ENCODE measurements around the gene ARHGAP26.

The ARHGAP26 gene

DNA sequence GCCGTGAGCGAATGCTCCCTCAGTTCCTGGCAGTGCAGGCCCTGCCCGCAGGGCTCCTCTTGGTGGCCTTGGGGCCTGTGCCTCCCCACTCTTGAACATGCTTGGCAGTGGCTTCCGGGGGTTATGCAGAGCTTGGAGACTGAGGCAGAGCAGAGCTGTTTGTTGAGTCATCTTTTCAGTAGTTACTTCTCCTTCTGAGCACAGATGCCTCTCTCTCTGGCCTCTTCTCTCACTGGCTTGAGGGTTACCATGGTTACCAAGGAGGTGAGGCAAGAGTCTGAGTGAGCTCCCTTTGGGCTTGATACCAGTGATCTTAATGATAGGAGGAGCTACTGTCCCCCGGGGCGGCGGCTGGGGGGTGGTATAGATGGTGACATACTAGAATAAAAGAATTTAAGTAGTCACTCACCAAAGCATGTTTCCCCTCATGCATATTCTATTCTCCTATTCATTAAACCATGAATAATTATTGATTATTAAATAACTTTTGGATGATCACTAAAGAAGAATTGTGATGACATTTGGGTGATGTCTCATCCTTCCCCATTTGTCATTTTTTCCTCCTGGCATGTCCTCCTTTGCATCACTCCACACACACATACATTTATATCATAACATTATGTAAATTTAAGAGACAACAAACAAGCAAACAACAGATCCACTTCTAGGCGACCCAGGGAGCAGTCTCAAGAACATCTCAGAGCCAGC is 111.1 kb downstream of the ARHGAP26 start:
- DNase-seq: no peak

GRCh38 chr5:142881784-142882126 is 111.6 kb downstream of the ARHGAP26 start:
- DNase-seq: no peak

GRCh38 chr5:142883025-142883424 is 112.8 kb downstream of the ARHGAP26 start:
- no peak for DNase-seq

GRCh38 chr5:142883438-142883837 is 113.3 kb downstream of the ARHGAP26 start:
- no peak for DNase-seq

DNA sequence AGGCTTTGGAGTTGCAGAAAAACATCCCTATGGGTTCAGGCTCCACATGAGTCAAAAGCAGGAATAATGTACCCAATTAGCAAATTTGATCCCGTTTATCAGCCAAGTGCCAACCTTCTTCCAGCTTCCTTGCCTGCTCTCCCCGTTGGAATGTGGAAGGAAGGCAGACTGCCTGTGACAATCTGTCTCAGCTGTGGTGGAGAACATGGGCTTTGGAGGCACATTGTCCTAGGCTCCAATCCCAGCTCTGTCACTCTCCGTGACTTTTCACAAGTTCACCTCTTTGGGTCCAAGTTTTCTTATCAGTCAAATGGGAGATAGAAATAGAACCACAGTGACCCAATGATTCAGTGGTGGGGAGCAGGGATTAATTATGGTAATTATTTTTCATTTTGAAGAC is 113.9 kb downstream of the ARHGAP26 start:
- DNase-seq: no peak

DNA sequence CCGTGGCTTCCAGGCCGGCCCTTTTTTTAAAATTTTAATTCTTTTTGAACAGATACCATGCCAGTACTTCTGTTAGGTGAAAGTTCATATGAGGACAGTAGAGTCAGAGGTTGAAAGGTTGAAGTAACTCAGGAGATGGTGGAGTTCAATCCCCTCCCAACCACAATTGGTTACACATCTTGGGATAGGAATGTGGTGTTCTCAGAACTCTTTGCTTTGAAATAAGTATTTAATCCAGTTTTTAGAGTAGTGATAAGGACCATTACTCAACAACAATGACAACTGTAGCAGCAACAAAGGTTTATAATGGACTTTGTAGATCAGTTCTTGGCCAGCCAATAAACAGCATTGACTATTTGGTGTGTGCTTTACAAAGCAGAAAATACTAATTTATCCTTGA is 116.0 kb downstream of the ARHGAP26 start:
- no peak for DNase-seq

DNA sequence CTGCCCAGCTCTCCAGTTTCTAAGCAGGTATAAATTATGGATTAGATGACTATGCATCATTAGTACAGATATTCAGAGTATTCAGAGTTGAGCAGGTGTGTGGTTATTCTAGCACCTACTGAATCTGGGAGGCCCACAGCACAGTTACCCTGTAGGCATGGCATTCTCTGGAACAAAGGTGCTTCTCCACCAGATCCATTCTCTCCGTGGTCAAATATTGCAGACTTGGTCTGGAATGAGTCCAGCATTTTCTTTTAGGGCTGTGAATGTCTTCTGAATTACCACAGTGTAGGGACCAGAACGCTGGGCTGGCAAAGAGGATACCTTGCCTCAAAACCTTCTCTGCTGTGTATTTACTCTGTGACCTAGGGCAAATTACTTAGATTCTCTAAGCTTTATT is 116.8 kb downstream of the ARHGAP26 start:
- DNase-seq: no peak

DNA sequence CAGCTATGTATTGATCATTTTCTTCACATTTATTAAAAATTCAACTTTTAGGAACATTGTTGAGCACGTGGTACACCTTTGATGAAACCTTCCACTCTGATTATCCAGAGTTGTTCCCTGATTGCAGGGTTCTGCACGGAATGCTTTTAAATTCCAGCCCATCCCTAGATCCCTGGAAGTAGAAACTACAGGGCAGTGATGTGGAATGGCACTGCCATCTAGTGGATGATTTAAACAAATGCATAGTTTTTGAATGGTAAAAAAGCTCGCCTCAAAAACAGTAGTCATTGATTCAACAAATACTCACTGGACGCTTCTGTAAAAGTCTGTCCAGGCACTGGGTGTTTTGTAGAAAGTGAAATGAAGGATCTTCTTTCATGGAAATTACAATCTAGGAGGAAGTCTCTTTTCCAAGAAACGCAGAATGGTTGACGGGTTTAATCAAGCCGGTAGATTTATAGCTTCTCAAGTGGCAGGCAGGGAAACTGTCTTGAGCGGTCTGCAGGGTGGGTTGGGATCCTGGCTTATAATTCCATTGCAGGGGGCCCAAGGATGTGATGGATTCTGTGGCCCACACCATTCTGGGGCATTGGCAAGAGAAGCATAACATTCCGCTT is 118.4 kb downstream of the ARHGAP26 start:
- DNase-seq: no peak

- no peak for DNase-seq
Observed at GRCh38 chr5:142892021-142892420, 121.8 kb downstream of the ARHGAP26 start.

DNA sequence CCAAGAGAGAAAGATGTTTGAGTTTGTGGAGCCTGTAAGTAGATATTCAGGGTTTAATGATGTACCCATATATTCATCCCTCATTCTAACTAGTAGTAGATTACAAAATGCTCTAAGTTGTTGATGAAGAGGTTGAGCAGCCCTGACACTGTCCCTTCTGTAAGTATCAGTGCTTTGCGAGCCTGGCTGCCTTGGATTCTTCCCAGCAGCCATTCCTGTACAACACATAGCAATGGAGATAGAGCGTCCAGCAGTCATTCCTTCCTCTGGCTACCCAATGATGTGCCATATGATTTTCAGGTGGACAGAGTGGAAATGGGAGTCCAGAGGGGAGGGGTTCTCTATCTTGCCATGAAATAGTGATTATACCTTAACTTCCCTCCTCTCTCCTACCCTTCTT is 124.1 kb downstream of the ARHGAP26 start:
- DNase-seq: no peak

DNA sequence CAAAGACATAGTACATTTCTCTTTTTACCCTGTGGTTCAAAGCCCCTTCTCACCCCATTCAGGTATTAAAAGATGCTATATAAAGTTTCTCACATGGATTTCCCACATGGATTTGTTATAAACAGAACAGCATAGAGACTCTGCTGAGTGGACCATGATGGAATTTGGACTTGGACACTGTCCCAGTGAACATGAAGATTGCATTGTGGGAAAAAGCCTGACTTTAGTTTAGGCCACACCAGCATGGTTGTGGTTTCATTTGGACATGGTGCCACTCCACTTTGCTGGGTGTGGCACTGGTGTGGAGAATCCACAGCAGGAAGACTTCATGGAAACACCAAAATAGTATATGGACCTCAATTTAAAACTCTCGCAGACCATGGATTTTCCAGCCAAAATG is 124.6 kb downstream of the ARHGAP26 start:
- DNase-seq: no peak

GRCh38 chr5:142896325-142897007 is 126.3 kb downstream of the ARHGAP26 start:
- DNase-seq: no peak

DNA sequence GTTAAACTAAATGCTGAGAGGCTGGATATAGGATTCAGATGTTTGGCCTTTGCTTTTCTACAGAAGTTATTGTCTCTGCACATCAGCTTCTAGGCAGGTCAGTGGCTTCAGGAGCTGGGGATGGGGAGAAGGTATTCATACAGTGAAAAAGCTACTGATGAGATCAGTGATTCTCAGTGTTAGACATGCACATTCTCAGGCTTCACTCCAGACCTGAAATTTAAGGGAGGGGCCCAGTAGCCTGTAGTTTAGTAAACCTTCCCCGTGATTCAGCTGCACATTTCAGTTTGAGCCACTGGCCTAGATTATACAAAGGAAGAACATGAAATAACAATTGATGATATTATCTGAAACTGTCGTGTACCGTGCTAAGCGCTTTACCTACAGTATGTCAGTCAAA is 127.2 kb downstream of the ARHGAP26 start:
- DNase-seq: no peak

DNA sequence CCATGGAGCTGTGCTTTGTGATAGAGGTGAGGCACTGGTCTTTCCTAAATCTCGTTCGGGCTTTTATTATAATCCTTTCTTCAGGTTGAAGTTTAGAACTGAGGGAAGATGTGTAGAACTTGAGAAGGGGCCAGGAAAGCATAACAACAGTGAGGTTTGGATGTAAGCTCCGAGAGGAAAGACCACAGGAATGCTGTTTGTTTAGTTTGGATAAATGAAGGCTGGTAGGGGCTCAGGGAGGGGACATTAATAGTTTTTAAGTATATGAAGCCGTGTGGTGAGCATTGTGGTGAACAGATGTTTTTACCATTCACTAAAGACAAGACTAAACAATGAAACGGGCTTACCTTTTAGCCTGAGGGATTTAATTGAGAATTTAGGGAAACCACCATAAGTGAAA is 130.8 kb downstream of the ARHGAP26 start:
- no peak for DNase-seq

DNA sequence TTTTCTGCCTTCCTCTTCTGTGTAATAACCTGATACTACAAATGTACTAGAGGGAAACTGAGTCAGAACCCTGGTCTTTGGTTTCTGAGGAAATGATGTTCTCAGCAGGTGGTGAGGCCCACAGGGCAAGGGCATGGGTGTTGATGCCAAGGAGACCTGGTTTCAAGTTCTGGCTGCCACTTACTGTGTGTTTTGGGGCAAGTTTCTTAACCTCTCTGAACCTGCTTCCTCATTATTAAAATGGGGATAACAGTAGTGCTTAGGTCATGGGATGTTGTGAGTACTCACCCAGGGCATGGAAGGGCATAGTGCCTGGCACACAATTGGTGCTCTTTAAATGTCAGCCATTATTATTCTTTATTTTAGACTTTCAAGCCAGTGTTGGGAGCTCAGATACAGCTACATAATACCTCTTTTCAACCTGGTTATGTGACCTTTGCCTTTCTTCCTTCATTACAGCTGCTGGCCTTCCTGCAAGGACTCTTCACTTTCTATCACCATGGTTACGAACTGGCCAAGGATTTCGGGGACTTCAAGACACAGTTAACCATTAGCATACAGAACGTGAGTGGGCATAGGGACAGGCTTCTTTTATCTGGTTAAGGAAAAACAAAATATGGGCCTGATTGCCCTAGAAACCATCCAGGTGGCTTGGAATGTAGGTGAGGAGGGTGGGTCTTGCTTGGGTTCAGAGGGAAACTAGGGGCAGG is 131.5 kb downstream of the ARHGAP26 start:
- DNase-seq: no peak

DNA sequence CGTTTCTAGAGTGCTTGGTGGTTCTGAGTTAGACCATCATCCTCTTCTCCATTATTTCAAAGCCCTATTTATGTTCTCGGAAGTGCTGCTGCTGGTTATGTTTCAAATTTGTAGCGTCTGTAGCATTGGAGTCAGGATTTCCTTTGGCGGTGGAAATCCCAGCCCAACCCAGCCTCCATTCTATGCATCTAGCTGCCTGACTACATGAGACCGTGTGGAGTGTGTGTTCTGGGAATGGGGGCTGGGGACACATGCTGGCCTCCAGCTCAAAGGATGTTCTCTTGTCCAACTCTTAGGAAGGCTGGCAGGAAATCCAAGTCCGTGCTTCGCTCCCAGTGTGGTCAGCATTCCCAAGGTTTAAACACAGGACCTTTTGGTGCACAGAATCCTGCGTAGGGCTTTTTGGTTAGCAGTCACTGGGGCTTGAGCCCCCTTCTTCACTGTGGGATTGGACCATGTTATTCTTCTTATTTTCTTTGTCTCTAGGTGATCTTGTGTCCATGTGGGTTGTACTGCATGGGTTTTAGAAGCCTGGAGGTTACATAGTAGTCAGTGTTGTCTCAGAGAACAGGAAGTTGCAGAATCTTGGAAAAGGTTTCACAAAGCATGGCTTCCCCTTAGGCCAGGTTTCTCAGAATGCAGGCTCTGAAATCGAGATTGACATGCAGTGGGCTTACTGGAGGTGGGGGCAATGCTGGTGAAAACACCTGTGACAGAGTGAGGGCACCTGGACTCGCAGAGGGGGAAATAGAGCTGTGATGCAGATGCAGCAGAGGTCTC is 132.2 kb downstream of the ARHGAP26 start:
- no peak for DNase-seq

DNA sequence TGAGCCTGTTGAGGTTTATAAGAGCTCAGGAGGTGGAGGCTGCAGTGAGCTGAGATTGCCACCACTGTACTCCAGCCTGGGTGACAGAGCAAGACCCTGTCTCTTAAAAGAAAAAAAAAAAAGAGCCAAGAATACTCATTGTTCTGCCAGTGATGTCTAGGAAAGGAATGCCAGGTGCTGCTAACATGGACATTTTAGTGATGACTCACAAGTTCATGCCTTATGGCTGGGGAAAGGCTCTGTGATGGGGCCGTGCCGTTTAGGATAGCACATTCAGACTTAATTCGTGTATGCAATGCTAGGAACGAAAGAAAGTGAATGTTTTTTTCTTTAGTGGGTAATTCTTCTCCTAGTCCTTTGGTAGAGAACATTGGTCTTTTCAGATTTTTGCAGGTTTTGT is 134.2 kb downstream of the ARHGAP26 start:
- no peak for DNase-seq

GRCh38 chr5:142905348-142905747 is 135.2 kb downstream of the ARHGAP26 start:
- DNase-seq: no peak

DNA sequence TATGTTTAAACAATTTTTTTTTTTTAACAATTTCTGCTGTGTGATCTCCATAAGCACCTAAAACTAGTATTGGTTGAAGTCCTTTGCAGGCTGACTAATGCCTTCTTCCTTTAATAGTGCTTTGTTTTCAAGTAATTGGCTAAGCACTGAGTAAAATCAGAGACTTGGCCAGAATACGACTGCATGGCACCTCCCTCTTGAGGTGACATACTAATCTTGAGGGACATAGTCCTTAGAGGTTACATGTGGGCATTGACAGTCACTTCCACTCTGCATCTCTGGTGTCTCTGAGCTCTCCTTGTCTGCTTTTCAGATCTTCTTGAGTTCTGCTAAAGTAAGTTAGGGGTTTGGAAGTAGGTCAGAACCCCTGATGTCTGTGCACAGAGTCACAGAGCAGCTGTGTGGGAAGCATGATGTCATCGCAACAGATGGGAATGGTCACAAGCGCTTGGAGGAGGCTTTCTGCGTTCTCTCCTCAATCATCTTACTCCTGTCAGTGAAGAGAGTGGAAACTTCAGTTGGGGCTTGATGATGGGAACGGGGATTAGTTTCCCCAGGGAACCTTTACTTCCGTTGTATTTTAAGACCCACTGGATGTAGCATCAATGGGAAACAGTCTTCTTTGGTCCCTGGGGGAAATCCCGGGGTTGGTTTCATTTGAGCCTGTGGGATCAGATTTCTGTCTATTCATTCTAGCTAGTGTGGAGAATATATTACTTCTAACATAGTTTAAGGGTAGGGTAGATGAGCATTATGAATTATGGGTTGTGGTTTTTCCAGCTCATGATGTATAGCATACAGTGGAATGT is 136.9 kb downstream of the ARHGAP26 start:
- no peak for DNase-seq

GRCh38 chr5:142908659-142909058 is 138.5 kb downstream of the ARHGAP26 start:
- no peak for DNase-seq

DNA sequence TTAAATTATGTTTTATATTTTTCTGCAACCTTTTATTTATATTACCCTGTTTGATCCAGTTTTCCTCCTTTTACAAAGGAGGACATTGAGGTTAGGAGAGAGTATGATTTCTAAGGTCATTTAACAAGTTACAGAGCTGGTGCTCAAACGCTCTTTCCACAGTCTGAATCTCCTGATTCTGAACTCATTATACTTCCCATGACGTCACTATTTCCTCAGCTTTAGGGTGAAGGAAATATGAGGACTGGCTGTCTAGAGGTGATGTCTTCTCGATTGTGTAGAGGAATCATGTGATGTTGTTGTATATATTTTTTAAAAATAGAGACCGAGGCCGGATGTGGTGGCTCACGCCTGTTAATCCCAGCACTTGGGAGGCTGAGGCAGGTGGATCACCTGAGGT is 140.0 kb downstream of the ARHGAP26 start:
- DNase-seq: no peak

DNA sequence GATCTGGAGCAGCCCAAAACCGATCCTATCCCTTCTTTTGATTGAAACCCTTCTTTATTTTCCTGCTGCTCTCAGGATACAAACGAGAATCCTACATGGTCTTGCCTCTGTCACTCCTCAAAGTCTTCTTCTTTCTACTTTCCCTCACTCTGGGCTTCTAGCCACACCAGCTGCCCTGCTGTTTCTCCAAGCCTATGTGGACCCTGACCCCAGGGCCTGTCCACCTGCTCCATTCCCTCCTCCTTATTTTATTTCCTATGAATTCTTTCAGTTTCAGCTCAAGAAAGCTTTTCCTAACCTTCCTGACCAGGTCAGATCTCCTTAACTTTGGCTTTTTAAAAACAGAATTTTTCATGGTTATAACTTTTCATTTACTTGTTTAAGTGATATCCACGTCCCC is 141.0 kb downstream of the ARHGAP26 start:
- no peak for DNase-seq
